ENCODE measurements around the gene MTAP. TPM values are rescaled to one million over a fixed set of nuclear protein-coding genes. Genes with fewer than 3 reads are reported as not detected.
"Not testable (repeated sequence)": the region's sequence is repeated elsewhere in the genome, so short reads cannot be mapped to it uniquely, and the experiment has no call there.

MTAP gene
- total RNA-seq, 1 donor from 2014 or later = 37.2 TPM

GRCh38 chr9:21943464-21943863 is 141.0 kb downstream of the MTAP start:
- no peak overlapping the region for H3K4me3 Mint-ChIP-seq (ENCODE audit: unreplicated experiment)
- H3K27me3 Mint-ChIP-seq (ENCODE audit: unreplicated experiment) = no peaks in the 10 kb centered on the region
- no peaks in the 10 kb centered on the region for H3K4me1 Mint-ChIP-seq (ENCODE audit: unreplicated experiment)
- no peak for TF ChIP-seq CTCF (IDR thresholded peaks at IDR 0.05; ENCODE audit: unreplicated experiment)
- H3K27ac Mint-ChIP-seq (ENCODE audit: unreplicated experiment) = no peak overlapping the region
- no peaks in the 10 kb centered on the region for H3K9me3 Mint-ChIP-seq (ENCODE audit: unreplicated experiment)
- DNase-seq (ENCODE audit: low spot score) = no peak
- H3K36me3 Mint-ChIP-seq (ENCODE audit: low read depth, unreplicated experiment) = no peaks in the 10 kb centered on the region

- DNase-seq (ENCODE audit: low spot score) = no peak
- no peak for TF ChIP-seq CTCF (IDR thresholded peaks at IDR 0.05; ENCODE audit: unreplicated experiment)
- Mint-ChIP-seq H3K4me3 (ENCODE audit: unreplicated experiment) (no peak overlapping the region), H3K27me3 (ENCODE audit: unreplicated experiment) (no peaks in the 10 kb centered on the region), H3K36me3 (ENCODE audit: low read depth, unreplicated experiment) (no peaks in the 10 kb centered on the region), H3K4me1 (ENCODE audit: unreplicated experiment) (no peaks in the 10 kb centered on the region), H3K9me3 (ENCODE audit: unreplicated experiment) (no peaks in the 10 kb centered on the region), H3K27ac (ENCODE audit: unreplicated experiment) (no peak overlapping the region)
These were observed 143.2 kb downstream of the MTAP start for GRCh38 chr9:21945606-21946005.

DNA sequence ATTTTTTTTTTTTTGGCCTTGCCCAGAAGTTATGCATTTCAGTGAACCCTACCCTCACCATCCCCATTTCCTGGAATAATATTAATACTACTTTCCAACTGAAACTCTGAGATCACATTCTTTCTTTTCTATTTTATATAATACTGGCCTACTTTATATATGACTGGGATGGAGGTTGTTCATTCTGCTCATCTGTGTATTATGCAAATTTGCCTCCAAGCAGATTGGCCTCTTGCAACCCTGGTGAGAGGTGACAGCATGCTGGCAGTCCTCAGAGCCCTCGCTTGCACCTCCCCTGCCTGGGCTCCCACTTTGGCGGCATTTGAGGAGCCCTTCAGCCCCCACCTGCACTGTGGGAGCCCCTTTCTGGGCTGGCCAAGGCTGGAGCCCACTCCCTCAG is 156.4 kb downstream of the MTAP start:
- Mint-ChIP-seq H3K9me3 (ENCODE audit: unreplicated experiment) (no peaks in the 10 kb centered on the region), H3K4me1 (ENCODE audit: unreplicated experiment) (no peaks in the 10 kb centered on the region), H3K4me3 (ENCODE audit: unreplicated experiment) (no peak overlapping the region), H3K36me3 (ENCODE audit: low read depth, unreplicated experiment) (peaks cover 3% of the 10 kb centered on the region), H3K27me3 (ENCODE audit: unreplicated experiment) (peaks cover 2% of the 10 kb centered on the region), H3K27ac (ENCODE audit: unreplicated experiment) (no peak overlapping the region)
- no peak for TF ChIP-seq CTCF (IDR thresholded peaks at IDR 0.05; ENCODE audit: unreplicated experiment)
- no peak for DNase-seq (ENCODE audit: low spot score)

DNA sequence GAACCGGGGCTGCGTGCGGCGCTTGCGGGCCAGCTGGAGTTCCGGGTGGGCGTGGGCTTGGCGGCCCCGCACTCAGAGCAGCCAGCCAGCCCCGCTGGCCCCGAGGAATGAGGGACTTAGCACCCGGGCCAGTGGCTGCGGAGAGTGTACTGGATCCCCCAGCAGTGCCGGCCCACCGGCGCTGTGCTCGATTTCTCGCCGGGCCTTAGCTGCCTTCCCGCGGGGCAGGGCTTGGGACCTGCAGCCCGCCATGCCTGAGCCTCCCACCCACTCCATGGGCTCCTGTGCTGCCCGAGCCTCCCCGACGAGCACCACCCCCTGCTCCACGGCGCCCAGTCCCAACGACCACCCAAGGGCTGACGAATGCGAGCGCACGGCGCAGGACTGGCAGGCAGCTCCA is 156.8 kb downstream of the MTAP start:
- DNase-seq (ENCODE audit: low spot score); H3K36me3 Mint-ChIP-seq (ENCODE audit: low read depth, unreplicated experiment); H3K4me1 Mint-ChIP-seq (ENCODE audit: unreplicated experiment); H3K9me3 Mint-ChIP-seq (ENCODE audit: unreplicated experiment); H3K27ac Mint-ChIP-seq (ENCODE audit: unreplicated experiment); H3K27me3 Mint-ChIP-seq (ENCODE audit: unreplicated experiment); H3K4me3 Mint-ChIP-seq (ENCODE audit: unreplicated experiment): not testable (repeated sequence)

- no peak for DNase-seq (ENCODE audit: low spot score)
- Mint-ChIP-seq H3K36me3 (ENCODE audit: low read depth, unreplicated experiment) (peaks cover 3% of the 10 kb centered on the region), H3K27me3 (ENCODE audit: unreplicated experiment) (peaks cover 8% of the 10 kb centered on the region), H3K27ac (ENCODE audit: unreplicated experiment) (no peak overlapping the region), H3K9me3 (ENCODE audit: unreplicated experiment) (no peaks in the 10 kb centered on the region), H3K4me1 (ENCODE audit: unreplicated experiment) (no peaks in the 10 kb centered on the region), H3K4me3 (ENCODE audit: unreplicated experiment) (no peak overlapping the region)
- TF ChIP-seq CTCF (IDR thresholded peaks at IDR 0.05; ENCODE audit: unreplicated experiment) = no peak
These were observed 159.1 kb downstream of the MTAP start for GRCh38 chr9:21961569-21961968.

GRCh38 chr9:21964925-21965385 is 162.5 kb downstream of the MTAP start:
- Mint-ChIP-seq H3K9me3 (ENCODE audit: unreplicated experiment) (no peaks in the 10 kb centered on the region), H3K36me3 (ENCODE audit: low read depth, unreplicated experiment) (peaks cover 3% of the 10 kb centered on the region), H3K4me1 (ENCODE audit: unreplicated experiment) (peaks cover 8% of the 10 kb centered on the region), H3K27me3 (ENCODE audit: unreplicated experiment) (peaks cover 26% of the 10 kb centered on the region), H3K4me3 (ENCODE audit: unreplicated experiment) (peak overlapping the region; percentile 59), H3K27ac (ENCODE audit: unreplicated experiment) (no peak overlapping the region)
- peak; percentile 16 for DNase-seq (ENCODE audit: low spot score)
- no peak for TF ChIP-seq CTCF (IDR thresholded peaks at IDR 0.05; ENCODE audit: unreplicated experiment)

Measured in endothelial cell (in vitro differentiated cells).